CD14-positive monocyte (primary cell): ENCODE results near the gene NAGS. TPM values are rescaled to one million over a fixed set of nuclear protein-coding genes. Genes with fewer than 3 reads are reported as not detected.

Experiments used
- DNase-seq, 3 donors: peaks; one replicate each; pipeline ENCODE4 v3.0.0-alpha.2; 2011 to 2022
- H2AFZ ChIP-seq: 2 replicates; pipeline ENCODE4 v1.6.0; 2012; ENCODE audit warnings: mild to moderate bottlenecking, low read depth, low read length, inconsistent platforms; ENCODE audit not compliant: insufficient read depth, poor library complexity, severe bottlenecking
- H3K27ac ChIP-seq, 2 donors: 1 replicate in 1 of 2; 2 replicates in 1 of 2; pipeline ENCODE4 v1.5.1; 2012 to 2013; ENCODE audit warnings: low read length in 2 of 2, control low read depth in 1 of 2, inconsistent platforms in 1 of 2, low read depth in 1 of 2, mild to moderate bottlenecking in 1 of 2
- H3K27me3 ChIP-seq, 2 donors: one replicate each; pipeline versions ENCODE4 v1.6.0 to v1.6.1; 2011 to 2013; ENCODE audit warnings: low read length in 2 of 2; ENCODE audit not compliant: control insufficient read depth in 2 of 2, insufficient read depth in 2 of 2
- H3K36me3 ChIP-seq, 2 donors: replicated peaks in 1 of 2; 1 replicate in 1 of 2; 2 replicates in 1 of 2; pipeline versions ENCODE4 v1.5.1 to v1.6.1; 2012 to 2013; ENCODE audit warnings: low read length in 2 of 2, control low read depth in 1 of 2, inconsistent platforms in 1 of 2, mild to moderate bottlenecking in 1 of 2; ENCODE audit not compliant: insufficient read depth in 2 of 2, control insufficient read depth in 1 of 2
- H3K4me1 ChIP-seq, 2 donors: 1 replicate in 1 of 2; 2 replicates in 1 of 2; pipeline versions ENCODE4 v1.5.1 to v1.6.1; 2012 to 2013; ENCODE audit warnings: low read length in 2 of 2, control low read depth in 1 of 2, inconsistent platforms in 1 of 2, mild to moderate bottlenecking in 1 of 2, moderate library complexity in 1 of 2; ENCODE audit not compliant: insufficient read depth in 2 of 2, control insufficient read depth in 1 of 2
- H3K4me2 ChIP-seq: replicated peaks from 2 replicates; pipeline ENCODE3; 2012; ENCODE audit warnings: low read length, moderate library complexity, mild to moderate bottlenecking; ENCODE audit not compliant: poor library complexity, severe bottlenecking; ENCODE audit errors: extremely low read depth
- H3K4me3 ChIP-seq, 3 experiments: fragments of 200-600 bp in 1 of 3; sonication (generic) in 1 of 3; replicated peaks in 1 of 3; 1 replicate in 2 of 3; 2 replicates in 1 of 3; pipeline ENCODE4 v1.5.1; 2011 to 2013; ENCODE audit warnings: low read length in 3 of 3, mild to moderate bottlenecking in 3 of 3, control low read depth in 2 of 3, low read depth in 2 of 3, inconsistent platforms in 1 of 3, moderate library complexity in 1 of 3
- H3K79me2 ChIP-seq: 2 replicates; pipeline ENCODE4 v1.6.0; 2012; ENCODE audit warnings: mild to moderate bottlenecking, control low read depth, inconsistent platforms, low read length, moderate library complexity; ENCODE audit not compliant: insufficient read depth
- H3K9ac ChIP-seq: 2 replicates; pipeline ENCODE4 v1.6.0; 2017; ENCODE audit warnings: low read length, mild to moderate bottlenecking; ENCODE audit not compliant: insufficient read depth, poor library complexity, severe bottlenecking
- H3K9me3 ChIP-seq, 2 donors: replicated peaks in 1 of 2; 1 replicate in 1 of 2; 2 replicates in 1 of 2; pipeline versions ENCODE4 v1.5.1 to v1.6.1; 2012 to 2013; ENCODE audit warnings: low read length in 2 of 2, control low read depth in 1 of 2; ENCODE audit not compliant: control insufficient read depth in 1 of 2, insufficient read depth in 1 of 2
- H4K20me1 ChIP-seq: 2 replicates; pipeline ENCODE4 v1.6.0; 2012; ENCODE audit warnings: mild to moderate bottlenecking, low read length, control low read depth, moderate library complexity; ENCODE audit not compliant: insufficient read depth
- H3K27ac Mint-ChIP-seq, 7 donors: one replicate each; pipeline ENCODE4 v1.8.0; 2020; ENCODE audit warnings: mild to moderate bottlenecking in 7 of 7, mixed read lengths in 7 of 7, moderate library complexity in 6 of 7, inconsistent platforms in 2 of 7
- H3K27me3 Mint-ChIP-seq, 3 donors: one replicate each; pipeline ENCODE4 v1.8.0; 2021 to 2022; ENCODE audit warnings: low read depth in 3 of 3, mild to moderate bottlenecking in 3 of 3, mixed read lengths in 3 of 3, moderate library complexity in 3 of 3, inconsistent platforms in 1 of 3
- H3K36me3 Mint-ChIP-seq, 2 donors: one replicate each; pipeline ENCODE4 v1.8.0; 2020; ENCODE audit warnings: mixed read lengths in 2 of 2, inconsistent platforms in 1 of 2, mild to moderate bottlenecking in 1 of 2
- H3K4me1 Mint-ChIP-seq: one replicate; pipeline ENCODE4 v1.8.0; 2020; ENCODE audit warnings: mild to moderate bottlenecking, mixed read lengths
- H3K4me3 Mint-ChIP-seq, 2 donors: one replicate each; pipeline ENCODE4 v1.8.0; 2020; ENCODE audit warnings: mild to moderate bottlenecking in 2 of 2, mixed read lengths in 2 of 2, moderate library complexity in 1 of 2
- H3K9me3 Mint-ChIP-seq, 7 donors: one replicate each; pipeline ENCODE4 v1.8.0; 2020 to 2022; ENCODE audit warnings: mixed read lengths in 7 of 7, mild to moderate bottlenecking in 6 of 7, moderate library complexity in 6 of 7, inconsistent platforms in 2 of 7
- CTCF ChIP-seq: fragments of 200-600 bp; IDR thresholded peaks from one replicate; pipeline ENCODE4 v1.8.0; 2022; ENCODE audit warnings: antibody characterized with exemption, mild to moderate bottlenecking
- WGBS: methylation state at CpG from one replicate; pipeline ENCODE4 v1.1.5; 2013; ENCODE audit warnings: missing lambda C conversion rate; ENCODE audit not compliant: insufficient coverage; 5-methylcytosine and 5-hydroxymethylcytosine counted together
- intact Hi-C, 2 donors: fragments of 100-400 bp; cut with micrococcal nuclease; formaldehyde crosslinking; loops; one replicate each; pipeline versions ENCODE4 v1.15.0 to v1.15.1; 2023
- polyA plus RNA-seq, 3 donors: library from polyadenylated mRNA; depleted of rRNA in 1 of 3; unstranded in 2 of 3; stranded (reverse) in 1 of 3; fragments of 300-500 nt in 2 of 3; fragments of >200 nt in 1 of 3; fragmentation: Illumina TruSeq in 2 of 3; gene quantifications; 1 replicate in 2 of 3; 2 replicates in 1 of 3; pipeline ENCODE4 v1.2.3, GENCODE V29; 2012 to 2021

NAGS gene
- polyA plus RNA-seq, 3 donors = 0.65 to 0.93 (median 0.84) TPM

- Histone ChIP-seq H3K9ac (no peak overlapping the region), H3K4me2 (no peak overlapping the region), H3K4me3 (no peak overlapping the region), H3K27me3 (peaks cover 25 to 32% of the 10 kb centered on the region in 2 donors), H3K27ac (no peak overlapping the region), H3K9me3 (peaks cover 0 to 5% of the 10 kb centered on the region in 2 donors), H3K4me1 (peaks cover 2 to 8% of the 10 kb centered on the region in 2 donors), H2AFZ (no peak overlapping the region), H3K36me3 (no peaks in the 10 kb centered on the region), H3K79me2 (no peaks in the 10 kb centered on the region), H4K20me1 (no peaks in the 10 kb centered on the region)
- peaks cover 41 to 61% (median 47%) of the 10 kb centered on the region in 3 donors for H3K27me3 Mint-ChIP-seq
- no peak overlapping the region for H3K27ac Mint-ChIP-seq
- H3K4me3 Mint-ChIP-seq = no peak overlapping the region
- 80% methylated on average over 5 of the region's 7 CpGs for WGBS
- no peak for DNase-seq
- intact Hi-C loops = no loop called here
- TF ChIP-seq CTCF = no peak
- no peaks in the 10 kb centered on the region for H3K36me3 Mint-ChIP-seq
- peaks cover 4% of the 10 kb centered on the region for H3K4me1 Mint-ChIP-seq
- peaks cover 0 to 6% (median 0%) of the 10 kb centered on the region in 7 donors for H3K9me3 Mint-ChIP-seq
These were observed 25.4 kb upstream of the NAGS start for GRCh38 chr17:43979011-43979410.

- Mint-ChIP-seq H3K27ac (no peak overlapping the region), H3K4me3 (no peak overlapping the region), H3K9me3 (peaks cover 0 to 6% (median 0%) of the 10 kb centered on the region in 7 donors), H3K36me3 (no peaks in the 10 kb centered on the region), H3K4me1 (peaks cover 6% of the 10 kb centered on the region), H3K27me3 (peaks cover 47 to 65% (median 50%) of the 10 kb centered on the region in 3 donors)
- no peak overlapping the region for H3K4me2 ChIP-seq
- H2AFZ ChIP-seq = no peak overlapping the region
- H4K20me1 ChIP-seq = no peaks in the 10 kb centered on the region
- no peak overlapping the region for H3K4me3 ChIP-seq
- WGBS = 100% methylated on average over 2 of the region's 4 CpGs
- H3K79me2 ChIP-seq = no peaks in the 10 kb centered on the region
- H3K9me3 ChIP-seq = peaks cover 0 to 5% of the 10 kb centered on the region in 2 donors
- H3K27ac ChIP-seq = no peak overlapping the region
- intact Hi-C loops = no loop called here
- no peak overlapping the region for H3K9ac ChIP-seq
- H3K36me3 ChIP-seq = no peaks in the 10 kb centered on the region
- no peak for DNase-seq
- no peak for TF ChIP-seq CTCF
- peaks cover 4 to 9% of the 10 kb centered on the region in 2 donors for H3K4me1 ChIP-seq
- peaks cover 30 to 38% of the 10 kb centered on the region in 2 donors for H3K27me3 ChIP-seq
These were observed 24.8 kb upstream of the NAGS start for GRCh38 chr17:43979671-43980070.
